T-cell (primary cell): ENCODE measurements around the gene TMBIM4. TPM values are rescaled to one million over a fixed set of nuclear protein-coding genes. Genes with fewer than 3 reads are reported as not detected.
A peak's percentile ranks its signal among the peaks of the same experiment; 100 is the strongest.
"Not testable (repeated sequence)": the region's sequence is repeated elsewhere in the genome, so short reads cannot be mapped to it uniquely, and the experiment has no call there.

ENCODE experiments used
- ATAC-seq, 4 experiments: fragments of 200-7000 bp in 3 of 4; fragments of 150-1000 bp in 1 of 4; cut with Tn5 transposase; replicated peaks in 1 of 4; 1 replicate in 3 of 4; 2 replicates in 1 of 4; pipeline ENCODE4 v1.10.0; 2021; ENCODE audit warnings: moderate library complexity in 3 of 4, mild to moderate bottlenecking in 2 of 4, moderate number of reproducible peaks in 1 of 4
- CTCF ChIA-PET, 2 donors: fragments of 300-600 bp; sonication (Branson Sonifier 250); formaldehyde crosslinking; loops; one replicate each; lab custom pipeline; 2022; ENCODE audit warnings: antibody characterized with exemption in 2 of 2; lab: Charles Lee
- POLR2A ChIA-PET, 2 donors: fragments of 300-600 bp; sonication (Branson Sonifier 250); formaldehyde crosslinking; loops; one replicate each; lab custom pipeline; 2022; ENCODE audit warnings: antibody characterized with exemption in 2 of 2; lab: Charles Lee
- DNase-seq, 35 experiments: peaks; one replicate each; pipeline versions ENCODE4 v3.0.0 to v3.0.0-alpha.2; 2013 to 2023
- H3K27ac ChIP-seq: one replicate; pipeline ENCODE4 v1.5.1; 2013; ENCODE audit warnings: low read length
- H3K27me3 ChIP-seq, 2 experiments: replicated peaks in 1 of 2; 1 replicate in 1 of 2; 2 replicates in 1 of 2; pipeline versions ENCODE4 v1.6.1 to v1.7.0; 2013; ENCODE audit warnings: low read length in 1 of 2, mixed read lengths in 1 of 2; ENCODE audit not compliant: control insufficient read depth in 2 of 2, insufficient read depth in 2 of 2; ENCODE audit errors: extremely low read depth in 1 of 2
- H3K36me3 ChIP-seq, 2 donors: 1 replicate in 1 of 2; 2 replicates in 1 of 2; pipeline versions ENCODE4 v1.6.1 to v1.7.0; 2013; ENCODE audit warnings: low read length in 1 of 2; ENCODE audit not compliant: control insufficient read depth in 2 of 2, insufficient read depth in 1 of 2; ENCODE audit errors: extremely low read depth in 1 of 2
- H3K4me1 ChIP-seq, 2 experiments: 1 replicate in 1 of 2; 2 replicates in 1 of 2; pipeline versions ENCODE4 v1.6.1 to v1.7.0; 2013; ENCODE audit warnings: low read length in 2 of 2, mixed read lengths in 1 of 2; ENCODE audit not compliant: insufficient read depth in 2 of 2, control insufficient read depth in 1 of 2; ENCODE audit errors: extremely low read depth in 1 of 2
- H3K4me3 ChIP-seq, 2 donors: 1 replicate in 1 of 2; 2 replicates in 1 of 2; pipeline versions ENCODE4 v1.5.1 to v1.7.0; 2013; ENCODE audit warnings: mild to moderate bottlenecking in 2 of 2, low read length in 1 of 2, moderate library complexity in 1 of 2; ENCODE audit not compliant: control insufficient read depth in 1 of 2; ENCODE audit errors: extremely low read depth in 1 of 2
- H3K9me3 ChIP-seq: 2 replicates; pipeline ENCODE4 v1.7.0; 2013
- H3K27ac Mint-ChIP-seq, 2 donors: one replicate each; pipeline ENCODE4 v1.8.0; 2020 to 2021; ENCODE audit warnings: mild to moderate bottlenecking in 2 of 2, mixed read lengths in 2 of 2
- H3K27me3 Mint-ChIP-seq, 2 donors: one replicate each; pipeline ENCODE4 v1.8.0; 2021 to 2022; ENCODE audit warnings: mixed read lengths in 2 of 2
- H3K36me3 Mint-ChIP-seq: one replicate; pipeline ENCODE4 v1.8.0; 2021; ENCODE audit warnings: mixed read lengths
- H3K4me1 Mint-ChIP-seq, 3 donors: one replicate each; pipeline ENCODE4 v1.8.0; 2020 to 2022; ENCODE audit warnings: mixed read lengths in 3 of 3, mild to moderate bottlenecking in 1 of 3
- H3K4me3 Mint-ChIP-seq, 3 donors: one replicate each; pipeline ENCODE4 v1.8.0; 2020 to 2022; ENCODE audit warnings: mild to moderate bottlenecking in 3 of 3, mixed read lengths in 3 of 3, moderate library complexity in 3 of 3
- H3K9me3 Mint-ChIP-seq, 3 donors: one replicate each; pipeline ENCODE4 v1.8.0; 2020 to 2022; ENCODE audit warnings: mixed read lengths in 3 of 3
- WGBS: methylation state at CpG from one replicate; pipeline ENCODE4 v1.1.5; 2013; ENCODE audit warnings: missing lambda C conversion rate; ENCODE audit not compliant: insufficient coverage; 5-methylcytosine and 5-hydroxymethylcytosine counted together
- total RNA-seq, 35 experiments: library from RNA in 6 of 35; stranded (reverse) in 6 of 35; fragments of 120-200 nt in 1 of 35; gene quantifications; one replicate each; pipeline versions ENCODE4 v1.2.1 to v1.2.4 and lab custom pipeline; 2013 to 2026

Gene TMBIM4, protein sequence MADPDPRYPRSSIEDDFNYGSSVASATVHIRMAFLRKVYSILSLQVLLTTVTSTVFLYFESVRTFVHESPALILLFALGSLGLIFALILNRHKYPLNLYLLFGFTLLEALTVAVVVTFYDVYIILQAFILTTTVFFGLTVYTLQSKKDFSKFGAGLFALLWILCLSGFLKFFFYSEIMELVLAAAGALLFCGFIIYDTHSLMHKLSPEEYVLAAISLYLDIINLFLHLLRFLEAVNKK
- 10 to 100 TPM; 44.7 to 90.0 (median 76.7) TPM for total RNA-seq
- 84.8 TPM for total RNA-seq (2013)
- total RNA-seq (lab: John Stamatoyannopoulos, UW), result 9.0 to 23.8 (median 16.1) reads per million in 29 experiments

DNA sequence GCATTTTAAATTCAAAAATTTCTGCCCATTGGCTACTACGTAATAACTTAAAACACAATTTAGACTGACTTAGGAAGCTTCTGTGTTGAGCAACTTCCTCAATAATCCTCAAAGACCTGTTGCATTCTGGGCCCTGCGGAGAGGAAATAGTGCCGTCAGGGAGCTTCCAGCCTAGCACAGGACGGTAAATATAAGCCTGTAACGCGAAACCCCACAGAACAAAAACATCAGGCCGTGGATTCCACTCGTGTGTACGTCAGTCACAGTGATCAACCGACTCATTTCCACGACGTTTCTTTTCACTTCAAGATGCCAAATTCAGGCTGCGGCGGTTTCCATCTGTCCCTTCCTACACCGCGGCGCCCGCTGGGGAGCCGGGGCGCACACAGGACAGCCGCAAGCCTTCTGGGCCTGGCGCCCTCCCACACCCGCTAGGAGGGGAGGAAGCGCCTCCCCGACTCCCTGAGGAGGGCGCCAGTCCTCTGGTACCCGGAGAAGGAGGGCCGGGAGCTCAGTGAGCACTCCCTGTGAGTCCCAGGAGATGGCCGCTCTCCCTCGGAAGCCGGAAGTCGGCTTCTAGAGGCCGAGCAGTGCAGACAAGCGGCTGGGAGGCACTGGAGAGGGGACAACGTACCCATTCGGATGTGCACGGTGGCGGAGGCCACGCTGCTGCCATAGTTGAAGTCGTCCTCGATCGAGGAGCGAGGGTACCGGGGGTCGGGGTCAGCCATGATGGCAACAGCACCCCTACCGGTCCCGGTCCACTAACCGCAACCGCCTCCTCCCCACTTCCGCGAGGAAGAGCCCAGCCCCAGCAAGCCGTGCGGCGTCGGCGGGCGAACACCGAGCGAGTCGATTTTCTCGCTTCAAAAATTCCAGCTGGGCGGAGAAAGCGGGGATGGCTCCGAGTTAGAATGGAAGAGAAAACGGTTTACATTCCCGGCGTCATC lies at the start of gene TMBIM4:
TMBIM4 (minus strand) TSS at position 776 of the 950 bp plus-strand sequence; CDS start at position 731, 45 bp downstream.
- Histone ChIP-seq H3K4me3 (peak within 1 kb of the TSS; percentile 96 to 99), H3K4me1 (peaks cover 12 to 17% of the 10 kb centered on the region in 2 experiments), H3K9me3 (peaks cover 2% of the 10 kb centered on the region), H3K36me3 (peaks cover 0 to 2% of the 10 kb centered on the region in 2 donors), H3K27me3 (peaks cover 0 to 6% of the 10 kb centered on the region in 2 experiments), H3K27ac (peak within 1 kb of the TSS; percentile 99)
- ChIA-PET CTCF (interaction anchor here (0.6 to 2.7 kb wide), 10 partner anchors 10 to 1380 kb away, joined by 3 to 22 read pairs (median 3); partner anchors contain the start of genes HELB (in 1 of the 2) and LLPH (in 1 of the 2)), POLR2A (interaction anchor here (0.6 to 2.0 kb wide), 19 partner anchors 11 to 1568 kb away, joined by 3 to 40 read pairs (median 5); partner anchors contain the start of genes LLPH (in 2 of the 2) and HELB (in 1 of the 2))
- H3K9me3 Mint-ChIP-seq, result peaks cover 0 to 11% (median 2%) of the 10 kb centered on the region in 3 donors
- peak; percentile 60 to 90 (median 79) for DNase-seq
- H3K27ac Mint-ChIP-seq, result peak within 1 kb of the TSS; percentile 98
- under 1% methylated on average over 47 of the region's 67 CpGs for WGBS
- peak; percentile 80 to 82 (median 80) for ATAC-seq
- H3K36me3 Mint-ChIP-seq, result peaks cover 32% of the 10 kb centered on the region
- H3K4me3 Mint-ChIP-seq, result peak within 1 kb of the TSS; percentile 90 to 96 (median 90)
- no peaks in the 10 kb centered on the region for H3K27me3 Mint-ChIP-seq
- H3K4me1 Mint-ChIP-seq, result peaks cover 54 to 60% (median 54%) of the 10 kb centered on the region in 3 donors

GRCh38 chr12:66217342-66217917 lies 47.6 kb upstream of the TMBIM4 start:
- Histone ChIP-seq H3K4me1 (no peaks in the 10 kb centered on the region), H3K4me3 (no peak overlapping the region), H3K9me3 (no peaks in the 10 kb centered on the region), H3K27ac (no peak overlapping the region), H3K36me3 (no peaks in the 10 kb centered on the region), H3K27me3 (peaks cover 0 to 2% of the 10 kb centered on the region in 2 experiments)
- H3K4me1 Mint-ChIP-seq, result peaks cover 0 to 4% (median 2%) of the 10 kb centered on the region in 3 donors
- POLR2A ChIA-PET, result interaction anchor here in 1 of 2 donors (0.7 kb wide), 1 partner anchor 31 kb away, joined by 3 read pairs; no protein-coding TSS in a partner anchor
- H3K27me3 Mint-ChIP-seq, result peaks cover 8 to 12% of the 10 kb centered on the region in 2 donors
- no peak overlapping the region for H3K4me3 Mint-ChIP-seq
- 100% methylated on average over 1 of the region's 4 CpGs for WGBS
- DNase-seq (no peak), ATAC-seq (no peak)
- H3K27ac Mint-ChIP-seq, result no peak overlapping the region
- H3K36me3 Mint-ChIP-seq, result peaks cover 4% of the 10 kb centered on the region
- H3K9me3 Mint-ChIP-seq, result peaks cover 5 to 11% (median 6%) of the 10 kb centered on the region in 3 donors
- CTCF ChIA-PET, result no interaction called here

DNA sequence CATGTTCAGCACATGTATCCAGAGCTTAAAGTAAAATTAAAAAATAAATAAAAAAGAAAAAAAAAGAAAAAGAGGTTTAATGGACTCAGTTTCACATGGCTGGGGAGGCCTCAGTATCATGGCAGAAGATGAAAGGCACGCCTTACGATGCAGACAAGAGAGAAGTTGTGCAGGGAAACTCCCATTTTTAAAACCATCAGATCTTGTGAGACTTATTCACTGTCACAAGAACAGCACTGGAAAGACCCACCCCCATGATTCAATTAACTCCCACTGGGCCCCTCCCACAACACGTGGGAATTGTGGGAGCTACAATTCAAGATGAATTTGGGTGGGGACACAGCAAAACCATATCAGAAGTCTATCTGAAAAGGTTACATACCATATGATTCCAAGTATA lies 43.2 kb upstream of the TMBIM4 start:
- H3K4me3 ChIP-seq, DNase-seq, H3K4me1 ChIP-seq, H3K27ac Mint-ChIP-seq, POLR2A ChIA-PET, H3K36me3 ChIP-seq, H3K4me3 Mint-ChIP-seq, H3K9me3 ChIP-seq, H3K36me3 Mint-ChIP-seq, H3K9me3 Mint-ChIP-seq, H3K4me1 Mint-ChIP-seq, ATAC-seq, H3K27ac ChIP-seq, H3K27me3 ChIP-seq: not testable (repeated sequence)
- WGBS, result no CpG with 5 or more reads among the region's 3 CpGs
- CTCF ChIA-PET, result interaction anchor here (0.6 kb wide), 2 partner anchors 12 to 107 kb away, joined by 3 to 6 read pairs; no protein-coding TSS in a partner anchor
- H3K27me3 Mint-ChIP-seq, result peaks cover 20 to 25% of the 10 kb centered on the region in 2 donors

- H3K4me3 ChIP-seq, H3K4me1 ChIP-seq, H3K9me3 ChIP-seq, H3K36me3 Mint-ChIP-seq, DNase-seq, POLR2A ChIA-PET, H3K36me3 ChIP-seq, H3K4me3 Mint-ChIP-seq, ATAC-seq, H3K4me1 Mint-ChIP-seq, CTCF ChIA-PET, H3K9me3 Mint-ChIP-seq, H3K27ac Mint-ChIP-seq, H3K27ac ChIP-seq: not testable (repeated sequence)
- peaks cover 20 to 30% of the 10 kb centered on the region in 2 donors for H3K27me3 Mint-ChIP-seq
- WGBS, result no CpG with 5 or more reads among the region's 2 CpGs
- peaks cover 0 to 10% of the 10 kb centered on the region in 2 experiments for H3K27me3 ChIP-seq
Observed at GRCh38 chr12:66211573-66211972, 41.8 kb upstream of the TMBIM4 start.

DNA sequence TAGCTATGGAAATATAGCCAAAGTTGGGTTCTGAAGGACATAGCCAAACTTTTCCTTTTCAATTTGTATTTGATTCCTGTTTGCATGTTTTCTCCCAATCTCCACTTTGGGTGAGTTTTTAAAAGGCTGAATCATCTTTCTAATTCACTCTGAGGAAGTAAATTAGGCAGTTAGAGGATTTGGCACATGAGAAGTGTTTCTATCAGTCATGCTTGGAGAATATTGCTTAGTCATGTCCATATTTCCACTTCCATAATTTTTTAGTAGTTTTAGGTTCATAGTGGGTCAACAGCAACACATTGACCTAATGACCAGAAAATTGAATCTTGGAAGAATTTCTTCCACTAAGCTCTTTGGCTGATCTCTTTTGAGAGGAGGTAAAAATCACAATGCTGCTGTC lies 41.0 kb upstream of the TMBIM4 start:
- Mint-ChIP-seq H3K27ac (no peak overlapping the region), H3K36me3 (peaks cover 6% of the 10 kb centered on the region), H3K4me1 (peaks cover 0 to 8% (median 3%) of the 10 kb centered on the region in 3 donors), H3K9me3 (peaks cover 0 to 4% (median 0%) of the 10 kb centered on the region in 3 donors), H3K4me3 (no peak overlapping the region), H3K27me3 (peaks cover 15 to 30% of the 10 kb centered on the region in 2 donors)
- H3K27ac ChIP-seq, result no peak overlapping the region
- H3K36me3 ChIP-seq, result no peaks in the 10 kb centered on the region
- H3K27me3 ChIP-seq, result peaks cover 0 to 10% of the 10 kb centered on the region in 2 experiments
- H3K4me3 ChIP-seq, result no peak overlapping the region
- CTCF ChIA-PET, result no interaction called here
- no peaks in the 10 kb centered on the region for H3K4me1 ChIP-seq
- POLR2A ChIA-PET, result no interaction called here
- no peaks in the 10 kb centered on the region for H3K9me3 ChIP-seq
- ATAC-seq, result no peak
- DNase-seq, result no peak

- ATAC-seq (no peak), DNase-seq (no peak)
- peaks cover 4 to 11% of the 10 kb centered on the region in 2 donors for H3K27me3 Mint-ChIP-seq
- Histone ChIP-seq H3K9me3 (no peaks in the 10 kb centered on the region), H3K4me3 (no peak overlapping the region), H3K27me3 (peaks cover 0 to 9% of the 10 kb centered on the region in 2 experiments), H3K27ac (no peak overlapping the region), H3K4me1 (no peaks in the 10 kb centered on the region), H3K36me3 (no peaks in the 10 kb centered on the region)
- peaks cover 0 to 4% (median 0%) of the 10 kb centered on the region in 3 donors for H3K9me3 Mint-ChIP-seq
- ChIA-PET POLR2A (no interaction called here), CTCF (no interaction called here)
- peaks cover 7 to 13% (median 8%) of the 10 kb centered on the region in 3 donors for H3K4me1 Mint-ChIP-seq
- H3K4me3 Mint-ChIP-seq, result no peak overlapping the region
- H3K27ac Mint-ChIP-seq, result no peak overlapping the region
- WGBS, result 100% methylated on average over 1 of the region's 1 CpG
- H3K36me3 Mint-ChIP-seq, result peaks cover 6% of the 10 kb centered on the region
Observed at GRCh38 chr12:66206141-66206540, 36.3 kb upstream of the TMBIM4 start.
